Spleen (tissue), 11 donors: ENCODE data around the gene NEDD4. TPM values are rescaled to one million over a fixed set of nuclear protein-coding genes. Genes with fewer than 3 reads are reported as not detected.

Source experiments
- DNase-seq: peaks from one replicate; pipeline ENCODE4 v3.0.0-alpha.2; 2020
- H3K27ac ChIP-seq, 8 donors: fragments of 200-600 bp; sonication (generic) in 7 of 8; 1 replicate in 4 of 8; 2 replicates in 4 of 8; pipeline versions ENCODE4 v1.5.0 to v1.8.0; 2016 to 2021; ENCODE audit warnings: inconsistent platforms in 4 of 8, mild to moderate bottlenecking in 4 of 8, moderate library complexity in 1 of 8
- H3K27me3 ChIP-seq, 7 donors: fragments of 200-600 bp; sonication (generic) in 6 of 7; replicated peaks in 1 of 7; 1 replicate in 4 of 7; 2 replicates in 3 of 7; pipeline versions ENCODE4 v1.5.0 to v1.8.0; 2016 to 2021; ENCODE audit warnings: inconsistent platforms in 3 of 7, mild to moderate bottlenecking in 1 of 7
- H3K36me3 ChIP-seq, 6 donors: fragments of 200-600 bp; sonication (generic) in 5 of 6; 1 replicate in 4 of 6; 2 replicates in 2 of 6; pipeline versions ENCODE4 v1.5.0 to v1.8.0; 2016 to 2021; ENCODE audit warnings: inconsistent platforms in 2 of 6
- H3K4me1 ChIP-seq, 6 donors: fragments of 200-600 bp; sonication (generic) in 5 of 6; 1 replicate in 3 of 6; 2 replicates in 3 of 6; pipeline versions ENCODE4 v1.5.0 to v1.8.0; 2016 to 2021; ENCODE audit warnings: inconsistent platforms in 3 of 6
- H3K4me3 ChIP-seq, 8 donors: fragments of 200-600 bp; sonication (generic) in 7 of 8; 1 replicate in 4 of 8; 2 replicates in 4 of 8; pipeline versions ENCODE4 v1.5.0 to v1.8.0; 2016 to 2021; ENCODE audit warnings: inconsistent platforms in 4 of 8, mild to moderate bottlenecking in 4 of 8, moderate library complexity in 2 of 8
- H3K9me3 ChIP-seq, 8 donors: fragments of 200-600 bp; sonication (generic) in 7 of 8; 1 replicate in 4 of 8; 2 replicates in 4 of 8; pipeline versions ENCODE4 v1.5.0 to v1.8.0; 2016 to 2021; ENCODE audit warnings: inconsistent platforms in 4 of 8
- CTCF ChIP-seq, 11 experiments: fragments of 200-600 bp in 7 of 11; fragments of 450-650 bp in 4 of 11; sonication (generic) in 4 of 11; IDR thresholded peaks in 8 of 11; conservative IDR thresholded peaks in 3 of 11; 1 replicate in 7 of 11; 2 replicates in 4 of 11; pipeline versions ENCODE4 v1.4.0 to v1.8.0; 2016 to 2021; ENCODE audit warnings: antibody characterized with exemption in 11 of 11, inconsistent platforms in 4 of 11, mild to moderate bottlenecking in 1 of 11
- POLR2A ChIP-seq, 3 donors: fragments of 450-650 bp; IDR thresholded peaks; one replicate each; pipeline ENCODE4 v1.5.1; 2017; ENCODE audit warnings: antibody characterized with exemption in 3 of 3, mild to moderate bottlenecking in 1 of 3
- POLR2AphosphoS5 ChIP-seq, 3 donors: sonication (generic); formaldehyde crosslinking; IDR thresholded peaks; one replicate each; pipeline ENCODE4 v1.5.1; 2017; ENCODE audit warnings: antibody characterized with exemption in 3 of 3
- WGBS, 5 donors: extraction: QIAGEN DNeasy Blood & Tissue Kit in 3 of 5; methylation state at CpG; one replicate each; pipeline versions ENCODE4 v1.1.5 to v1.1.7; 2013 to 2018; 5-methylcytosine and 5-hydroxymethylcytosine counted together
- intact Hi-C: fragments of 100-400 bp; cut with DNase I; formaldehyde crosslinking; loops from one replicate; pipeline ENCODE4 v1.15.0; 2023; ENCODE audit warnings: low total_unique reads
- polyA plus RNA-seq, 3 donors: library from polyadenylated mRNA; stranded (reverse); fragments of 200-250 nt; gene quantifications; one replicate each; pipeline ENCODE4 v1.2.1, GENCODE V29; 2013
- total RNA-seq, 7 donors: library from RNA; depleted of rRNA in 3 of 7; stranded (reverse); fragments of >200 nt in 3 of 7; fragmentation: NEBNext Ultra II Directional in 4 of 7; extraction: Animal tissue kit (Norgen Biotek cat#: 25700) in 4 of 7; gene quantifications; one replicate each; pipeline versions ENCODE4 v1.1.0 to v1.2.1, GENCODE V29; 2016 to 2021
- donor health status: healthy with polysubstance abuse.
- donor health status: DM: no; HTN: no; CAD: no; lungs with moderate emphysema.
- donor health status: DM: no; HTN: no; CAD: no.
- donor health status: Bipolar disorder and iron deficiency.
- donor health status: healthy.
- donor health status: DM: no; HTN: no; CAD: no.
- donor health status: DM: yes; HTN: yes; CAD: no.

NEDD4 gene
- total and polyA plus RNA-seq, 10 donors, result 1.5 to 22.0 (median 16.7) TPM

GRCh38 chr15:55902981-55903380, 90.4 kb downstream of the NEDD4 start:
- no peaks in the 10 kb centered on the region for H3K27me3 ChIP-seq
- TF ChIP-seq POLR2AphosphoS5 (IDR thresholded peaks at IDR 0.05), result no peak
- no peak for TF ChIP-seq POLR2A (IDR thresholded peaks at IDR 0.05)
- no peak for TF ChIP-seq CTCF (IDR thresholded peaks at IDR 0.05 in 8 of 11, conservative IDR thresholded peaks at IDR 0.05 in 3 of 11)
- WGBS, 5 donors, result 88 to 93% (median 90%) methylated on average over 4 of the region's 4 CpGs
- no peak for DNase-seq
- no peak overlapping the region for H3K27ac ChIP-seq
- H3K36me3 ChIP-seq, result no peaks in the 10 kb centered on the region
- intact Hi-C loops, result no loop called here
- H3K4me1 ChIP-seq, result no peaks in the 10 kb centered on the region
- no peaks in the 10 kb centered on the region for H3K9me3 ChIP-seq
- no peak overlapping the region for H3K4me3 ChIP-seq

- H3K27me3 ChIP-seq, result no peaks in the 10 kb centered on the region
- 78 to 97% (median 94%) methylated on average over 3 of the region's 3 CpGs for WGBS, 5 donors
- intact Hi-C loops, result no loop called here
- H3K4me1 ChIP-seq, result peaks cover 0 to 12% (median 3%) of the 10 kb centered on the region in 6 donors
- H3K9me3 ChIP-seq, result no peaks in the 10 kb centered on the region
- TF ChIP-seq POLR2AphosphoS5 (IDR thresholded peaks at IDR 0.05), result no peak
- TF ChIP-seq POLR2A (IDR thresholded peaks at IDR 0.05), result no peak
- TF ChIP-seq CTCF (IDR thresholded peaks at IDR 0.05 in 8 of 11, conservative IDR thresholded peaks at IDR 0.05 in 3 of 11), result no peak
- no peak for DNase-seq
- no peak overlapping the region for H3K27ac ChIP-seq
- H3K4me3 ChIP-seq, result no peak overlapping the region
- no peaks in the 10 kb centered on the region for H3K36me3 ChIP-seq
Observed at GRCh38 chr15:55900019-55900418, 93.4 kb downstream of the NEDD4 start.

DNA sequence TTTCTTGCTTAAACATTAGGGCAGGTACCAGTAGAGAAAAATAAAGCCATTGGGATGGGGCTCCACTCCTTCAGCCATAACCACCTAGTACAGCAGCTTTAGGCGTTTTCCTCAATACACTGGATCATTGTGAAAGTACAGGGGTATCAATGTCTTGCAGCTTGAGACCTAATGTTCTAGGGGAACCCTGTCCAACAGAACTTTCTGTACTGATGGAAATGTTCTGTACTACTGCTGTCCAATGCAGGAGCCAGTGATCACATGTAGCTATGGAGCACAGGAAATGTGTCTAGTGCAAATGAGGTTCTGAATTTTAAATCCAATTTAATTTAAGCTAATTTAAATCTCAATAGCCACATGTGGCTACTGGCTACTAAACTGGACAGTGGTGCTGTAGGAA, 93.9 kb downstream of the NEDD4 start:
- intact Hi-C loops, result no loop called here
- 71 to 94% (median 94%) methylated on average over 1 of the region's 1 CpG for WGBS, 5 donors
- H3K36me3 ChIP-seq, result no peaks in the 10 kb centered on the region
- H3K4me3 ChIP-seq, result no peak overlapping the region
- DNase-seq, result no peak
- no peaks in the 10 kb centered on the region for H3K27me3 ChIP-seq
- TF ChIP-seq CTCF (IDR thresholded peaks at IDR 0.05 in 8 of 11, conservative IDR thresholded peaks at IDR 0.05 in 3 of 11), result no peak
- TF ChIP-seq POLR2AphosphoS5 (IDR thresholded peaks at IDR 0.05), result no peak
- no peak for TF ChIP-seq POLR2A (IDR thresholded peaks at IDR 0.05)
- no peaks in the 10 kb centered on the region for H3K9me3 ChIP-seq
- H3K4me1 ChIP-seq, result peaks cover 0 to 15% (median 3%) of the 10 kb centered on the region in 6 donors
- no peak overlapping the region for H3K27ac ChIP-seq

GRCh38 chr15:55897560-55898336, 95.7 kb downstream of the NEDD4 start:
- Histone ChIP-seq H3K4me3 (no peak overlapping the region), H3K36me3 (no peaks in the 10 kb centered on the region), H3K9me3 (no peaks in the 10 kb centered on the region), H3K4me1 (peaks cover 0 to 21% (median 3%) of the 10 kb centered on the region in 6 donors), H3K27me3 (no peaks in the 10 kb centered on the region), H3K27ac (peak overlapping the region in 5 of 8 donors; percentile 5 to 65 (median 62))
- peak in 10 of 11 experiments; percentile 17 to 64 (median 46) for TF ChIP-seq CTCF (IDR thresholded peaks at IDR 0.05 in 8 of 11, conservative IDR thresholded peaks at IDR 0.05 in 3 of 11)
- no peak for TF ChIP-seq POLR2AphosphoS5 (IDR thresholded peaks at IDR 0.05)
- no peak for TF ChIP-seq POLR2A (IDR thresholded peaks at IDR 0.05)
- intact Hi-C loops, result no loop called here
- WGBS, 5 donors, result 55 to 67% (median 62%) methylated on average over 6 of the region's 6 CpGs
- no peak for DNase-seq
